Hepatocyte (in vitro differentiated cells): Measurements from ENCODE around the gene PTPRN2. TPM values are rescaled to one million over a fixed set of nuclear protein-coding genes. Genes with fewer than 3 reads are reported as not detected.

Experiments used
- DNase-seq: peaks from one replicate; pipeline ENCODE4 v3.0.0-alpha.2; 2016; ENCODE audit warnings: low spot score
- H2AFZ ChIP-seq: fragments of 200-600 bp; sonication (generic); 2 replicates; pipeline ENCODE4 v1.6.0; 2016; ENCODE audit warnings: antibody characterized with exemption, mild to moderate bottlenecking
- H3K27ac ChIP-seq: fragments of 200-600 bp; sonication (generic); 2 replicates; pipeline ENCODE4 v1.5.1; 2016; ENCODE audit warnings: mild to moderate bottlenecking
- H3K27me3 ChIP-seq: fragments of 200-600 bp; sonication (generic); 2 replicates; pipeline ENCODE4 v1.6.1; 2016
- H3K36me3 ChIP-seq: fragments of 200-600 bp; sonication (generic); replicated peaks from 2 replicates; pipeline ENCODE4 v1.5.1; 2016; ENCODE audit warnings: low read depth; ENCODE audit not compliant: insufficient read depth
- H3K4me1 ChIP-seq: fragments of 200-600 bp; sonication (generic); 2 replicates; pipeline ENCODE4 v1.5.1; 2016; ENCODE audit warnings: mild to moderate bottlenecking, moderate library complexity; ENCODE audit not compliant: insufficient read depth
- H3K4me2 ChIP-seq: fragments of 200-600 bp; sonication (generic); 2 replicates; pipeline ENCODE4 v1.6.0; 2016
- H3K4me3 ChIP-seq: fragments of 200-600 bp; sonication (generic); 2 replicates; pipeline ENCODE4 v1.5.1; 2016; ENCODE audit warnings: mild to moderate bottlenecking
- H3K79me2 ChIP-seq: fragments of 200-600 bp; sonication (generic); 2 replicates; pipeline ENCODE4 v1.6.0; 2017; ENCODE audit warnings: mild to moderate bottlenecking
- H3K9me2 ChIP-seq: fragments of 200-600 bp; sonication (generic); replicated peaks from 2 replicates; pipeline ENCODE4 v1.6.0; 2017; ENCODE audit warnings: mild to moderate bottlenecking; ENCODE audit not compliant: insufficient read depth
- H3K9me3 ChIP-seq: fragments of 200-600 bp; sonication (generic); 2 replicates; pipeline ENCODE4 v1.5.1; 2016; ENCODE audit warnings: low read depth, mild to moderate bottlenecking
- H4K20me1 ChIP-seq: fragments of 200-600 bp; sonication (generic); 2 replicates; pipeline ENCODE4 v1.6.0; 2016; ENCODE audit warnings: mild to moderate bottlenecking; ENCODE audit not compliant: insufficient read depth, poor library complexity, severe bottlenecking
- CTCF ChIP-seq: fragments of 200-600 bp; sonication (generic); IDR thresholded peaks from 2 replicates; pipeline ENCODE4 v1.5.1; 2016; ENCODE audit warnings: antibody characterized with exemption, mild to moderate bottlenecking; ENCODE audit not compliant: poor library complexity
- EZH2 ChIP-seq: fragments of 200-600 bp; sonication (generic); IDR thresholded peaks from 2 replicates; pipeline ENCODE4 v1.6.1; 2016; ENCODE audit warnings: antibody characterized with exemption, mild to moderate bottlenecking, borderline replicate concordance
- EZH2phosphoT487 ChIP-seq: fragments of 200-600 bp; sonication (generic); IDR thresholded peaks from one replicate; pipeline ENCODE4 v1.6.1; 2018; ENCODE audit warnings: antibody characterized with exemption, mild to moderate bottlenecking, low read depth, moderate library complexity; ENCODE audit not compliant: unreplicated experiment, severe bottlenecking
- WGBS: methylation state at CpG from one replicate; pipeline ENCODE4 v1.1.6; 2016; ENCODE audit warnings: low lambda C conversion rate; ENCODE audit errors: missing lambda C conversion rate; 5-methylcytosine and 5-hydroxymethylcytosine counted together
- polyA plus RNA-seq: library from polyadenylated mRNA; unstranded; fragments of >200 nt; fragmentation: Nextera tagmentation; extraction: Ambion mirVana; gene quantifications from 2 replicates; pipeline ENCODE4 v1.2.1, GENCODE V29; 2016
- total RNA-seq: library from RNA; depleted of rRNA; stranded (reverse); fragments of >200 nt; gene quantifications from 2 replicates; pipeline ENCODE4 v1.2.3, GENCODE V29; 2014

Gene PTPRN2
- total and polyA plus RNA-seq, 2 experiments from 2014 or later: 2.1 to 3.3 TPM

- no peak overlapping the region for H3K4me3 ChIP-seq
- WGBS: 90% methylated on average over 25 of the region's 25 CpGs
- TF ChIP-seq EZH2phosphoT487 (no peak), CTCF (no peak), EZH2 (no peak)
- H3K36me3 ChIP-seq: no peaks in the 10 kb centered on the region
- no peaks in the 10 kb centered on the region for H3K4me1 ChIP-seq
- H3K4me2 ChIP-seq: no peak overlapping the region
- H4K20me1 ChIP-seq: no peaks in the 10 kb centered on the region
- no peak overlapping the region for H2AFZ ChIP-seq
- DNase-seq: no peak
- no peaks in the 10 kb centered on the region for H3K79me2 ChIP-seq
- no peaks in the 10 kb centered on the region for H3K27me3 ChIP-seq
- no peaks in the 10 kb centered on the region for H3K9me3 ChIP-seq
- no peak overlapping the region for H3K27ac ChIP-seq
- H3K9me2 ChIP-seq: no peaks in the 10 kb centered on the region
Measured at GRCh38 chr7:157862731-157863130, 724.9 kb downstream of the PTPRN2 start.

- H3K9me3 ChIP-seq: no peaks in the 10 kb centered on the region
- H3K79me2 ChIP-seq: no peaks in the 10 kb centered on the region
- no peaks in the 10 kb centered on the region for H3K4me1 ChIP-seq
- no peak overlapping the region for H2AFZ ChIP-seq
- H3K27me3 ChIP-seq: no peaks in the 10 kb centered on the region
- TF ChIP-seq EZH2phosphoT487: no peak
- TF ChIP-seq EZH2: no peak
- TF ChIP-seq CTCF: no peak
- DNase-seq: no peak
- H4K20me1 ChIP-seq: no peaks in the 10 kb centered on the region
- H3K4me3 ChIP-seq: no peak overlapping the region
- 90% methylated on average over 15 of the region's 17 CpGs for WGBS
- no peaks in the 10 kb centered on the region for H3K9me2 ChIP-seq
- no peak overlapping the region for H3K27ac ChIP-seq
- no peak overlapping the region for H3K4me2 ChIP-seq
- no peaks in the 10 kb centered on the region for H3K36me3 ChIP-seq
Measured at GRCh38 chr7:157861551-157861950, 726.1 kb downstream of the PTPRN2 start.

- H4K20me1 ChIP-seq: no peaks in the 10 kb centered on the region
- no peaks in the 10 kb centered on the region for H3K79me2 ChIP-seq
- H3K4me1 ChIP-seq: no peaks in the 10 kb centered on the region
- no peaks in the 10 kb centered on the region for H3K36me3 ChIP-seq
- no peak overlapping the region for H2AFZ ChIP-seq
- 93% methylated on average over 21 of the region's 21 CpGs for WGBS
- no peaks in the 10 kb centered on the region for H3K9me3 ChIP-seq
- no peaks in the 10 kb centered on the region for H3K27me3 ChIP-seq
- H3K4me2 ChIP-seq: no peak overlapping the region
- TF ChIP-seq EZH2: no peak
- no peak for TF ChIP-seq EZH2phosphoT487
- TF ChIP-seq CTCF: no peak
- DNase-seq: no peak
- no peaks in the 10 kb centered on the region for H3K9me2 ChIP-seq
- H3K4me3 ChIP-seq: no peak overlapping the region
- no peak overlapping the region for H3K27ac ChIP-seq
Measured at GRCh38 chr7:157861031-157861491, 726.6 kb downstream of the PTPRN2 start.

DNA sequence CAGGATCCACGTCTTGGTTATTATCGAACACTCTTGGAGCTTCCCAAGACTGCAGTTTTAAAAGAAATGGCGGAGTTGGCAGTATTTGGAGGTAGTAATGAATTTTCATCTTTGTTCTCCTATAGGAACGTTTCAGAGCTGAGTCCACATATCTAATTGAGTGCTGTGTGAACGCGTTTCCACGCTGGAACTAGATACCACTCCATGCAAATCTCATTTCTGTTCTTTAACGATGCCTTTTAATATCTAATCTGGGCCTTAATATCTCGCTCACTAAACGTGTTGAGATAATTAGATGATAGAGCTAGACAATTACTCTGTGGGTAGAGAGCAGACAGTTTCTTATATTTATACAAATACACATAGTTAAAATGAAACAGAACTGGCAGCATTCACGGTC is 727.2 kb downstream of the PTPRN2 start:
- no peaks in the 10 kb centered on the region for H3K9me2 ChIP-seq
- TF ChIP-seq EZH2phosphoT487 (no peak), EZH2 (no peak), CTCF (no peak)

More for the DNA sequence above, 727.2 kb downstream of the PTPRN2 start:
- H3K4me1 ChIP-seq: no peaks in the 10 kb centered on the region
- 84% methylated on average over 11 of the region's 11 CpGs for WGBS
- H3K9me3 ChIP-seq: no peaks in the 10 kb centered on the region
- DNase-seq: no peak
- H4K20me1 ChIP-seq: no peaks in the 10 kb centered on the region
- no peaks in the 10 kb centered on the region for H3K79me2 ChIP-seq
- no peaks in the 10 kb centered on the region for H3K36me3 ChIP-seq
- H3K27ac ChIP-seq: no peak overlapping the region
- no peak overlapping the region for H3K4me3 ChIP-seq
- no peak overlapping the region for H2AFZ ChIP-seq
- no peaks in the 10 kb centered on the region for H3K27me3 ChIP-seq
- H3K4me2 ChIP-seq: no peak overlapping the region
